HG02678 (cell line): ENCODE results near the gene MPP1.

Experiments
- ATAC-seq: cut with Tn5 transposase; IDR thresholded peaks from one replicate; pipeline ENCODE4 v1.9.1; 2021; ENCODE audit warnings: mild to moderate bottlenecking, moderate library complexity; ENCODE audit not compliant: unreplicated experiment

Gene MPP1

DNA sequence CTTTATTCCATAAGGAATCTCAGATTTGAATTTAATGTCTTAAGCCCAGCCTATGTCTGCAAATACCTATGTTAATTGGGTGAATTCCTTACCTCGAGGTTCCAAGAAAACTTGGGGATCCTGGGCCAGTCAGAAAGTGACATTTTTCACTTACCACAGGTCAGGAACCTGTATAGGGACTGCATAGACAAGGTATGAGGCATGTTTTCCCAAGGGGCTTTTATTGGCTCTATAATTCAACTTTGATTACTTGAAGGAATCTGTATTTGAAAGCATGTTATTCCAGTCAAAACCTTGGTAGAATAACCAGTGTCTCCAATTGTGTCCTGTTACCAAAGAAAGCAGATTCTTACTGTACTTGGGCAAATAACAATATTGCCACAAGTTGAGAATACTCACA, 8.5 kb upstream of the MPP1 start:
- ATAC-seq: no peak

DNA sequence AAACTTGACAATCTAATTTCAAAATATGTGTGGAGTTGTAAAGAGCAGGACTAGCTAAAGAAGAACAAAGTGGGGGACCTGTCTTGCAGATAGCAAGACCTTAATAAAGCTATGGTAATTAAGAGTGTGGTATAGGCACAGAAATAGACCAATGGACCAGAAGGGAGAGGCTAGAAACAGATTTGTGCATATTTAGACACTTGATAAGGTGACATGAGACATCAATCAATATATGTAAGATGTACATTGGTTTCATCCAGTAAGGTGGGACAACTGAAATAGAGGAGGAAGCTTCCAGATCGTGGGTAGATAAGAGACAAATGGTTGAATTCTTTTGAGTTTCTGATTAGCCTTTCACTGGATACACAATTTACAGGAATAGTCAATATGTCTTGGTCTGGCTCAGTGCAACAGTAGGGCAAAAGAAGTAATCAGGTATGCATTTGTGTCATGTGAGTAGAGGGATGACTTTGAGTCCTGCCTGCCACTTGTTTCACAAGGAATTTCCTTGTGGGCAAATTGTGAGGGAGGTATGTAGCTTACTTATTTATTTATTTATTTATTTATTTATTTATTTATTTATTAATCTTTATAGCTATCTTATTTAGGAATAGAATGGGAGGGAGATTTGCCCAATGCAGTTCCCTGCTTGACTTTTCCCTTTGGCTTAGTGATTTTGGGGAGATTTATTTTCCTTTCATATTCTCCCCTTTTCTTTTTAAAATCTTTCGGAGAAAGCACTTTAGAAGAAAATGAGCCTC, 7.2 kb upstream of the MPP1 start:
- ATAC-seq: no peak

DNA sequence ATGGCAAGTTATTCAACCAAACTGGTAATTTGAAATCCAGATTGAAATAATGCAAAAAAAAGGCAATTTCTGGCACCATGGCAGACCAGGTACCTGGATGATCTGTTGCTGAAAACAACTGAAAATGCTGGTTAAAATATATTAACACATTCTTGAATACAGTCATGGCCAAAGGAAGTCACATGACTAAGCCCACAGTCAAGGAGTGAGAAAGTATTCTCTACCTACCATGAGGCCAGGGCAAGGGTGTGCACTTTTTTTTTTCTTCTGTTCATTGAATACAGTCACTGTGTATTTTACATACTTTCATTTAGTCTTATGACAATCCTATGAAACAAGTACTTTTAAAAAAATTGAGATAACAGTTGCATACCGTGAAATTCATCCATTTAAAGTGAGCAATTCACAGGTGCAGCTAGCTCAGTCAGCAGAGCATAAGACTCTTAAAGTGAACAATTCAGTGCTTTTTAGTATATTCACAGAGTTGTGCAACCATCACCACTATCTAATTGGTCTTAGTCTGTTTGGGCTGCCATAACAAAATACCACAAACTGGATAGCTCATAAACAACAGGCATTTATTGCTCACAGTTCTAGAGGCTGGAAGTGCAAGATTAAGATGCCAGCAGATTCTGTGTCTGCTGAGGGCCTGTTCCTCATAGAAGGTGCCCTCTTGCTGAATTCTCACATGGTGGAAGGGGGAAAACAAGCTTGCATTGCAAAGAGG, 4.8 kb upstream of the MPP1 start:
- ATAC-seq: no peak

DNA sequence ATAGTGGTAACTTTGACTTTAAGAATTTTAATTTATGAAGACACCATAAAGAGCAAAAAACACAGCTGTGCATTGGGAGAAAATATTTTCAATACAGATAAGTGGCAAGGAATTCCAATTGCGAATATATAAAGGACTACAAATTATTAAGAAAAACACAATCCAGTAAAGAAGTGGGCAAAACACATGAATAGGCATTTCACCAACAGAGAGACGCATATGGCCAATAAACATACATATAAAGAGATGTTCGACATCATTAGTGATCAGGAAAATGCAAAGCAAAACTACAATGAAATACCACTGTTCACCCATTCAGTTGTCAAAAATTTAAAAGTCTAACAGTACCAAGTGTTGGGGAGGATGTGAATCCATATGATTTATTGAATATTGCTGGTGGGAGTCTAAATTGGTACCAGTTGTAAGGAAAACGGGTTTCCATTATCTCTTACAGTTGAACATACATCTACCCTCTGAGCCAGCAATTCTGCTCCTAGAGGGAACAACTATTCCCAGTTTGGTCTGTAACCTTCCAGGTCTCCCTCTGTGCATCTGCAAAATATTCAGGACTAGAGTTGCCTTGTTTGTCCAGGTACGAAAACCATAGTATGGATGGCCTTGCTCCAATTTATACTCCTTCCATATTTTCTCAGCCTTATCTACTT, 1.7 kb upstream of the MPP1 start:
- ATAC-seq: no peak

DNA sequence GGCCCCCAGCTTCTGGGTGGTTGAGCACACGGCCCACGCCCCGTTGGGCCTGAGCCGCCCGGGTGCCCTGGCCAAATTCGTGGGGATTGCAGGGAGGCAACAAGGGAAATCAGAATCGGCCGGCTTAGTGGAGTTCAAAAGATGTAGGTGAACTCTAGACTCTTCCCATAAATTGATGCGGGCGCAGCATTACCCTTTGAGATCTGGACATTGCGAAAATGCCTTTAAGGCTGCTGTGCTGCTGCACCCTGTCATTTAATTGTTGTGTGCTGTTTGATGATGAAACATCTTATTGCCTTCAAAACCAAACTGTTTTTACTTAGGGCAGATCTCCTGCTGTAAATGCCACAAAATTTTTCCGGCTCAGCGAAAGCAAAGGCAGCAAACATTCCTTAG, 409 bp upstream of the MPP1 start:
- ATAC-seq: no peak

DNA sequence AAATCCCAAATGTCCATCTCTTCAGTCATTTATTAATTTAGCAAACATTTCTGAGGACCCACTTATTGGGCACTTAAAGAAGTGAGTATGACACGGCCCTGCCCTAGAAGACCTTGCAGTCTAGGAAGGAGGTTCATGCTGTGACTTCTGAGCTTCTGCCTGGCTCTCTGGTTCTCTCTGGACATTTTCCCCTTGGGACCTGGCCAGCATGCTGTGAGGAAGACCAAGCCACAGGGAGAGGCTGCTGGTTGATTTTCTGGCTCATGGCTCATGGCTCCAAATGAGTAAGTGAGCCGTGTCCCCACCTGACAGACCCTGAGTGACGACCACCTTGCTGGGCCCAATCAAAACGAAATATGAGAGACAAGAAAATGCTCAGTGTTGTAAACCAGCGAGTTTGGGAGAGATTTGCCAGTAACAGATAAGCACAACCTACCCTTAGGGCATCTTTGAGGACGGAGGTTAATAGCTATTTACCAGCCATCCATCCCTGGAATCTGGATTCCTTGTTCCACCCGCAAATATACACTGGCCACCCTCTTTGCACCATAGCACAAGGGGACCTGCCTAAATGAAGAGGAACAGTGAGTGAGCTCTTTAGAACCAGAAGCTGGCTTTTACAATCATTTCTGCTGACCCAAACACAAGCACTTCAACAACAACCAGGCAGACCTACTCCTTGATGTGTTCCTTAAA, 876 bp downstream of the MPP1 start:
- ATAC-seq: no peak

DNA sequence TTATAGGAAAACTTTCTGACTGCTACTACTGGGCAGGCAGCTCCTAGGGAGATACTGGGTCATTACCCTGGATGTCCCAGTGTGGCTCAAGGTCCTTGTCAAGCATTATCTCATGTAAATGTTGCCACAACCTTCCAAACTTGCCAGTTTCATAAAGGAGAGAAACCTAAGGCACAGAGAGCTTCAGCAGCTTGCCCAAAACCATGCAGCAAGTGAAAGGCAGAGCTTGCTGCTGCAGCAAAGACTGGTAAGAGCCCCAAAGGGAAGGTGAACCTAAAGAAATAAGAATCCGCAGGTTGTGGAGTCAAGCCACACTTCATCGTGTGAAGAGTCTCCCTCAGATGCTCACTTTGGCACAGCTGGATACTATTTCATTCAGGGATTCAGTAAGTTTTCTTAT, 2.3 kb downstream of the MPP1 start:
- ATAC-seq: no peak

DNA sequence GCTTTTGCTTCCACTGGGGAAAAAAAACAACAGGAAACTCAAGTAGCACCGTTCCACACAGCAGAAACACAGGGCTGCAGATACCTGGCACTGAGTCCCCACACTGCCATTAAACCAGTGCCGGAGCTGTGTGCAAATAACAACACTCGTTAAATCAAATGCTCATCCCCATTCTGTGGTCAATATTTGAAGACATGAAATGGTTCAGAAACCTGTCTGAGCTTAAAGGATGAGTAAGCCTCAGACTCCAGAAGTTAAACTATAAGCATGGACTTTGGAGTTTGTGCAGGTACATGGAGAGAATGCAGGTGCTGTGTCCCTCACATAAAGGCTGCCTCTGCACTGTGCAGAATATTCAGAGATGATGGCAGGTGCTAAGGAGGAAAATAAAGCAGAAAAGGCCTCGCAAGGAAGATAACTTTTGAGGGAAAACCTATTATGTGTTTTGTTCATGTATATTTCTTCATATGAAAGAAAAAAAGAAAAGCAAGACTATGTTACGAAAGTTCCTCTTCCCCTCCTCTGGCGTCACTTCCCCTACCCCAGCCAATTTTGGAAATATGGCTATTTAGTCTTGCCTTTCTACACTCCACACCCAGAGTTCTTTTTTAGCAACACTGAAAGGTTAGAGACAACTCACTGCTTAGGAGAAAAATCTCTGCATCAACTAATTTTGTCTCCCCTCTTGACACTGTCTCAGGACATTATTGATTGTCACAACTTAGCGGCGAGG, 4.6 kb downstream of the MPP1 start:
- ATAC-seq: no peak

DNA sequence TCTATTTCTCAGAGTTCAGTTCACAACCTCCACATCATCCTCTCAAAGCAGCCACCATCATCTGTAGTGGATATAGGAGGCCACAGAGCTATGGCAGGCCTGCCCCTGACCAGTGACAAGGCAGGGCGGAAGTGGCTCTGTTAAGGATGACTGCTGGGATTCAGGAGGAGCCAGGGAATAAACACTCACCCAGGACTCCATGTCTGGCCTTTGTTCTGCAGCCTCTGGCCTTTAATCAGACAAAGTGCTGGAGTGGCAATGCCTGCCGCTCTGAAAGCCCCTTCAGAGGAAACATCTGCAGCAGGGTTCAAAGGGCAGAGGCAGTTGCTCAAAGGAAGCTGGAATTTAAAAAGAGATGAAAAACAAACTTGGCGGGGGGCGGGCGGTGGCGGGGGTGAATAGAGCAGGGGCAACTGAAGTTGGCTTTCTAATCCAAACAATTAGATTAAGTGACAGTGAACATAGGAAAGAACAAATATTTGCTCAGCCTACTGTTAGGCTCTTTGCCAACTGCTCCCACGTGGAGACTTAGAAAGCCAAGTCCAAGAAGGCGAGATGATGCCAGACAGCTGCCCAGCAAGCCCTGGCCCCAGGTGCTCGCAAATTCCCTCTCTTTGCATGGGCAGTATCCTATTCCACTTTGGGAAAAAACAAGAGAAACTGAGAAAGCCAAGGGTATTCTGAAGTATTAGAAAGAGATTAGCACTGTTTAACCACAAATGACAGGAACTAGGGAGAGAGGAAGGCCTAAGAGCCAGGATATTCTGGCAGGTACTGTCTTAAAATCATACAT, 5.5 kb downstream of the MPP1 start:
- no peak for ATAC-seq

DNA sequence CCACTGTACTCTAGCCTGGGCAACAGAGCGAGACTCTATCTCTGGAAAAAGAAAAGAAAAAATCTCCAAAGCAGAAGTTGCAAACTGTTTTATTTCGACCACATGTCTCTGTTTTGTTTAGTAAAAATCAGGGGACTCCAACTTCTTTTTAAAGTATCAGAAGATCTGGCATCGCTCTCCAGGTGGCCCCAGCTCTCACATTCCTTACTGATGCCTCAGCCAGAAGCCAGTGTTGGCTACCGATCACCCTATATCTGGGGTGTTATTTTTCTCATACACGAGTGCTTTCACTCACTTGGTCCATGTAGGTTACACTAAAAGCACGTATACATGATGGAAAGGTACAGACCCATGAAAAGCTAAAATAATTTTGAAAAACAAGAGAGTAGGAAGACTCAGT, 8.3 kb downstream of the MPP1 start:
- no peak for ATAC-seq

DNA sequence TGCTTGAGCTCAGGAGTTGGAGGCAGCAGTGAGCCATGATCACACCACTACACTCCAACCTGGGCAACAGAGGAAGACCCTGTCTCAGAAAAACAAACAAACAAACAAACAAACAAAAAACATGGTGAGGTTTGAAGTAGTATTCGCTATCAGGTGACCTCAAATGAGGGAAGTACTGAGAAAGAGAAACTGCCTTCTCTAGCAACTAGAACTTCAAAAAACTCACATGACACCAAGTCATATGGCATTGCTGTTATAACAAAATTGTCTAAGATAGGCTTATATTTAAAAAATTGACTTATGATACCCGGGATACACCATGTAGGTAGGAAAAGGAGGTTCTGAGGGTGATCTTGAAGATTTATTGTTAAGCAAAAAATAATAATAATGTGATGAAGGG, 10.3 kb downstream of the MPP1 start:
- ATAC-seq: no peak

DNA sequence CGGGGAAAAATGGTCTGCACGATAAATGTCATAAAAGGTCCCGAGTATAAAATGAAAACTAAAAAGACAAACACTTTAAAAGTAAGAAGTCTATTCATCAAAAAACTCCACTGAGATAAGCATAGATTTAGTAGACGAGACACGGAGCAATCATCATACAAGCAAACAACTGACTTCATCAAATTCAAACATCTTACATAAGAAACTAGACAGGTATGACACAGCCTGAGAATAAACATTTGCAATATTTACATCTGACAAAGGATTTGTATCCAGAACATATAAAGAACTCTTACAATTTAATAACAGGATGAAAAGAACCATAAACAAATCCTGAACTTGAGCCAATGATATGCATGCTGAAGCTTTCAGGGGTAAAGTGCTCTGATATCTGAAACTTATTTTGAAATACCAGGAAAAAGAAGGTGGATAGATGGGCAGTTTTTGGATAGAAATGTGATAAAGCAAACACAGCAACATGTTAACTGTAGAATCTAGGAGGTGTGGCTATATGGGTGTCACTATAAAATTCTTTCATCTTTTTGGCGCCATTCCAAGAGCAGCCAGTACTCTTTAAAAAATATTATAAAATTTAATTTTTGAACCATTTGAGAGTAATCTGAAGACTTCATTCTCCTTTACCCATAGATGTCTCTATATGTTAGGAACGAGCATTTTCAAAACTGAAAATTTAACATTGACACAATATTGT, 12.0 kb downstream of the MPP1 start:
- ATAC-seq: no peak

DNA sequence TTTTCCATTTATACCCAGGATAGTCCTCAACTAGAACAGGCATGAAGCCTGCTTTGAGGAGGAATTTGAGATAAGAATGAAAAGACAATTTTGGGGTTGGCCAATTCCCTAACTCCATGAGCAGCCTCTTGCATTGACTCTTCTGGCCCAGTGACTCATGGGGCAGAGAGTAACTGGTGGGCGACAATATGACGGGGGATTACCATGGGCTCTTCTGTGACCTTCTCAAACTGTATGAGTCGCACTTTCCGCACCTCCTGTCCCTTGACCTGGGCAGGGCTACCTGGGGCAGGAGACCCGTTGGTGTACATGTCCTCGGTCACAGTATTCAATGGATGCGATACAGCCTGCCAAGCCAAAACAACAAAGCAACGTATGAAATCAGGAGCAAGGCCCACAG, 13.3 kb downstream of the MPP1 start:
- no peak for ATAC-seq

DNA sequence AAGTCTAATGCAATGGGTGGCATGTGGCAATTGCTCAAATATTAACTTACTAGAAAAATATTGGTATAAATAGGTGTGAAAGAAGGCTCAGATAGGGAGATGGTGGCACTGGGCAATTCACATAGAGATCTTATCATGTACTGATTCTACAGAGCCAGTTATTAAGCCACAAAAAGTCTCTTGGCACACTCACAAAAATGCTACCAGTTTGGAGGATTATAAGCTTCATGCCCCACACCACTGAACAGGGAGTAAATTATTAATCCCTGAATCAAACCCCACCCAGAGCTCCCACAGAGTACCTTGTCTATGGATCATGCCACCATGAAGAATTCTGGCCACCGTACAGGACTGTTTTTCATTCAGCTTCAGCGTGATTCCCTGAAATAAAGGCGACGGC, 13.8 kb downstream of the MPP1 start:
- ATAC-seq: no peak

DNA sequence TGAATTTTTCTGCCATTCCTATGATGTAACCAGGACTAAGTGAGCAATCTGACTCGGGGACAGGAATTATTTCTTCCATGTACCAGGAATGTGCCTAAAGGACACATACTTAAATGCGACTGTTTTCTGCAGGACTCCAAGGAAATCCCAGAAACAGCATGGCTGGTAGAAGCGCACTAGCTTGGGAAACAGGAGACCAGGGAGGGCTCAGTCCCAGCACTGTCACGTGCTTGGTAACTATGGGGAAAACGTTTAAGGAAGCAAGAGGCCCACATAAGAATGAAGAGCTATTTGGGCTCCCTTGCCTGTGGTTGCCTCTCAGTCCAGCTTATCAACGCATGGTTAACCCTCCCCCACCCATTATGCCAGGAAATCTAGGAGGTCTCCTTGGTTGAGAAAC, 19.6 kb downstream of the MPP1 start:
- no peak for ATAC-seq

DNA sequence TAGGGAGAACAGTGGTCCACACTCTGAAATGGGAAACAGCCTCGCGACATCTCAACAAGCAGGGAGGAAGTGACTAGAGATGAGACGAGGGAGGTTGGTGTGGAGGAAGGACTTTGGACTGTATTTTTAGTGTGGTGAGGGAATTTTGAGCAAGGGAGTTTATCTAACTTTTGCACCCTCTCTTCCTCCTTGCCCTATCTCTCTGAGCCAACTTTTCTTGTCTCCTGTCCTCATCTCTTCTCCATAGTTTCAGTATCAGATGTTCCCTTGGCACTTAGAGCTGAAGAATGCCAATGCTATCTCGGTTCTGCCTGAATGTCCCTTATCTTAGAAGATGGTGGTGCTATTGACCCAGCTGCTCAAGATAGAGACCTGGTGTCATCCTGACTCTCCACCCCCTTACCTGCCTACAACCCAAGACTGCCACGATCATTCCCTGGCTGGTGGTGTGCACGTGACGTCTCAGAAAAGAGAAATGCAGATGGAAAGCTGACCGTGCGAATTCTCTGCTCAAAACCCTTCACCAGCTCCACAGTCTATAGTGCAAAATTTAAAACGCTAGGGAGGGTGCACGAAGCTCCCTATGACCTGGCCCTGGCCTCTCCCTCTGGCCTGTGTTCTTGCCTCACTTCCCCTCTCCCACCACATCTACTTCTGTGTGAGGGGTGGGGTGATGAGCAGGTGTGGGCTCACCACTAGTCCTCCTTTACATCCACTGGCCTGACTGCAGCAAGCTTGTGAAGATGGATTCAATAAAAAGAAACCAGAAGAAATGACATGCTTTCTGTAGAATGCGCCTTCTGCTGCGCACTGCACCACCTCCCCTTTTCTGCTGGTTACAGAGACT, 20.9 kb downstream of the MPP1 start:
- ATAC-seq: no peak

DNA sequence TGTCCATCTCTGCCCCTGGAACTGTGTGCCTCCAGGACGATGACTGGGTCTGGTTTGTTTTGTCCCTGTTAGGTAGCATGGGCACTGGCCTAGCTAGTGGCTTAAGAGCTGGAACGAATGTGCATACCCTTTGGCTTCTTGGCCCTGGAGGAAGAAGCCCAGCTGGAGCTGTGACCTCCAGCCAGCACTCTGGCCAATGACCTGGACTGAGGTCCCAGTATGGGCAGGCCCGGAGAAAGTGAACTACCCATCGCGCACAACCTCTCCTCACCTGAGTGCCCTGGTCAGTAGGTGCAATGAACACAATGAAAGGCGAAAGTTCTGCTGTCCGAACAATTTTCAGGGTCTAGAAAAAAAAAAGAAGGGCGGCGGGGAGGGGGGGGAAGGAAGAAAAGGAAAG, 24.3 kb downstream of the MPP1 start:
- no peak for ATAC-seq

DNA sequence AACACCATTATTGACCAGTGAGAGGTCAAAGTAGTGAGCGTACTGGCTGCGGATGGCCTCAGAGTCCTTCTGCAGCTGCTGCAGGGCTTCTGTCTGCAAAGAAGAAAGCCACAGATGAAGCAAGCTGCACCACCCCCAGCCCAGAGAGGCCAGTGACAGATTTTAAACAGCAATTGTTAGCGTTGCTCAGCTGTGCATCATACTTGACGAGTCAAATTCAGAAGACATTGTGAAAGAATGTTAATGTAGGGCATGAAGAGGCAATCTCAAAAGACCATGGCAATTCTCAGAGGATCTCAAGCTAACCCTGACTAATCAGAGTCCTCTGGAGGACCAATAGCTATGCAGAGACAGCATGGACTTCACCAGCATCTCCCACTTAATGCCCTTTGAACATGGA, 26.0 kb downstream of the MPP1 start:
- no peak for ATAC-seq

DNA sequence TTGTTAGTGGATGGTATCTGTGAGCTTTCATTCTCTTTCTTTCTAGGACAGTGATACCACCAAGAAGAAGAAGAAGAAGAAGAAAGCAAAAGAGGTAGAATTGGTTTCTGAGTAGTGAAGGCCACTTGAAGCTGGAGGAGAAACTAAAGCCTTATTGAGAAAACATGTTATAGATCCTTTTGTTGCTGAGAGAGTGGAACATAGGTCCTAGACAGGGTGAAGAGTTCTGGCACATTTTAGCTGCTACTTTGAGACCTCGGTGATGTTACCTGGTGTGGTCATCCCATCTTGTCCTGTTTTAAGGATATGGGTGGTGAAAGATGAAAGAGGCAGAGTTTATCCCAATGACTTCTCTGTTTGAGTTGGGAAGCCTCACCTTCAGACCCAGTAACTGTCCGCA, 28.5 kb downstream of the MPP1 start:
- ATAC-seq: no peak
